Measurements from ENCODE around the gene LY6G5C. TPM values are rescaled to one million over a fixed set of nuclear protein-coding genes. Genes with fewer than 3 reads are reported as not detected.

LY6G5C gene
- total and polyA plus RNA-seq, 9 of the 15 experiments (the other 6 are each of a cell fraction or from before 2014, with no cell fraction given): 0.10 to 0.67 (median 0.46) TPM; not detected in 4

DNA sequence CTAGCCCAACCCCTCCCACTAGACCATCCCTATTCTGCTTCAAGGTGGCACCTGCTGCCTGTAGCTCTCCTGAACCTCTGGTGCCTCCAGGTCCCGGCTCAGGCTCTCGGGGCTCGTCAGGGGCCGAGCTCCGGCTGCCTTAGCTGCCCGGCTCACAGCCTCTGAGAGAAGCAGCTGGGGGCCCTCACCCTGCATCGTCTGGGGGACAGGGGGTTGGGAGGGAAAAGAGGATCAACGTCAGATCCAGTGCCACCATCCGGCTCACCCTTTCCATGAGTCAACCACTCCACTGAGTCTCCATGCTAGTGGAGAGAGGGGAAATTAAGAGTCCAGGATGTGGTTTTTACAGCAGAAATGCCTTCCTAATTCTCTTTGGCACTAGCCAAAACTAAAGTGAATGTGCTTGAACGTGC lies 41.4 kb downstream of the LY6G5C start:
- intact Hi-C loops (cut with micrococcal nuclease): no loop called here
- H3K27me3 ChIP-seq (ENCODE audit: control insufficient read depth in 2 of 2, insufficient read depth in 2 of 2, low read length in 2 of 2): no peaks in the 10 kb centered on the region
- WGBS (ENCODE audit: insufficient coverage, low coverage, missing lambda C conversion rate): 92% methylated on average over 10 of the region's 10 CpGs
- TF ChIP-seq POLR2G (IDR thresholded peaks at IDR 0.05; ENCODE audit: low read depth, low read length) (peak; percentile 81), ZNF584 (CRISPR knock-in tag; IDR thresholded peaks at IDR 0.05; ENCODE audit: low read depth) (no peak), KLF10 (CRISPR knock-in tag; IDR thresholded peaks at IDR 0.05) (no peak), RBM22 (IDR thresholded peaks at IDR 0.05; ENCODE audit: low read depth, low read length, poor library complexity, severe bottlenecking) (peak; percentile 87), RBFOX2 (IDR thresholded peaks at IDR 0.05; ENCODE audit: low read depth, low read length) (peak; percentile 59), ZNF695 (CRISPR knock-in tag; IDR thresholded peaks at IDR 0.05) (no peak)
- H3K9me3 ChIP-seq (replicated peaks; ENCODE audit: control insufficient read depth, insufficient read depth, low read depth, low read length): no peaks in the 10 kb centered on the region
- FAIRE-seq (no peak), ATAC-seq (no peak), DNase-seq (ENCODE audit: extremely low read depth in 1 of 4, low spot score in 3 of 4) (no peak)
- no TSS peak for BruUV-seq (replicated peaks)
- H3K27ac ChIP-seq (ENCODE audit: extremely low read depth, low read depth, low read length): no peak overlapping the region
- ChIA-PET CTCF (ENCODE audit: low intra/inter-chr PET ratio) (no interaction called here), POLR2A (interaction anchor here (0.6 to 14.8 kb wide), 9 partner anchors 5 to 191 kb away, joined by 3 to 274 read pairs (median 9); partner anchors contain the start of genes APOM, BAG6, C6orf47 and GPANK1)
- H3K36me3 ChIP-seq (ENCODE audit: control insufficient read depth, insufficient read depth, low read length): peaks cover 96% of the 10 kb centered on the region
- H3K4me2 ChIP-seq (ENCODE audit: insufficient read depth, low read length): no peak overlapping the region
- in situ Hi-C loops (cut with MboI): no loop called here
- H3K9ac ChIP-seq (ENCODE audit: insufficient read depth in 1 of 2, low read depth in 2 of 2, low read length in 2 of 2): no peak overlapping the region
- peaks cover 24% of the 10 kb centered on the region for H4K20me1 ChIP-seq (replicated peaks; ENCODE audit: control insufficient read depth, insufficient read depth, low read length)
- peaks cover 3 to 13% of the 10 kb centered on the region in 2 experiments; a peak in 4 of 5 replicates for H3K4me1 ChIP-seq (replicated peaks in 1 of 2; ENCODE audit: control insufficient read depth in 2 of 2, insufficient read depth in 2 of 2, low read length in 2 of 2)
- H3K4me3 ChIP-seq: no peak overlapping the region
- H2AFZ ChIP-seq (ENCODE audit: low read depth, low read length): no peak overlapping the region
- no peaks in the 10 kb centered on the region for H3K79me2 ChIP-seq (ENCODE audit: control insufficient read depth, insufficient read depth, low read length)
- H3K9me1 ChIP-seq (ENCODE audit: control insufficient read depth, insufficient read depth, low read length): no peaks in the 10 kb centered on the region

DNA sequence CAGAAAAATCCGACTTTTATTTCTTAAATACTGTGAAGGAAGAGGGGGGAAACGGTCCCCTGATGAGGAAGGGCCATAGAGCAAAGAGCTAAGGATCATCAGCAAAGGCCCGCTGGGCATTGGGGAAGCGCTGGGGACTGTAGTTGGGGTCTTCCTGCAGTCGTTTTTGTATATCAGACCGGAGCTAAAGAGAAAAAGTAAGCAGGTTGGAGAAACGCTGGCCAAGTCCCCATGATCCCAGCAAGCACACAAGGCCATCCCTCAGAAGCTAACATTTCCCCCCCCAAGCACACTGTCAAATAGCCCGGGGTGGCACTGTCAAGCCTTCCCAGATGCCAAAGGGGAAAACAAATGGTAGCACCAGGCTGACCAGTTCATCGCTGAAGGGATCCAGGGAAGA lies 41.8 kb downstream of the LY6G5C start:
- Histone ChIP-seq H3K9me1 (ENCODE audit: control insufficient read depth, insufficient read depth, low read length) (no peaks in the 10 kb centered on the region), H3K27ac (ENCODE audit: extremely low read depth, low read depth, low read length) (no peak overlapping the region), H3K4me2 (ENCODE audit: insufficient read depth, low read length) (no peak overlapping the region), H3K4me3 (no peak overlapping the region), H3K4me1 (replicated peaks in 1 of 2; ENCODE audit: control insufficient read depth in 2 of 2, insufficient read depth in 2 of 2, low read length in 2 of 2) (peaks cover 3 to 10% of the 10 kb centered on the region in 2 experiments; a peak in 4 of 5 replicates), H3K9ac (ENCODE audit: insufficient read depth in 1 of 2, low read depth in 2 of 2, low read length in 2 of 2) (no peak overlapping the region), H3K36me3 (ENCODE audit: control insufficient read depth, insufficient read depth, low read length) (peaks cover 96% of the 10 kb centered on the region), H3K27me3 (ENCODE audit: control insufficient read depth in 2 of 2, insufficient read depth in 2 of 2, low read length in 2 of 2) (no peaks in the 10 kb centered on the region), H3K9me3 (replicated peaks; ENCODE audit: control insufficient read depth, insufficient read depth, low read depth, low read length) (no peaks in the 10 kb centered on the region), H3K79me2 (ENCODE audit: control insufficient read depth, insufficient read depth, low read length) (no peaks in the 10 kb centered on the region), H2AFZ (ENCODE audit: low read depth, low read length) (no peak overlapping the region), H4K20me1 (replicated peaks; ENCODE audit: control insufficient read depth, insufficient read depth, low read length) (peaks cover 27% of the 10 kb centered on the region)
- ATAC-seq (no peak), FAIRE-seq (peak; percentile 37), DNase-seq (ENCODE audit: extremely low read depth in 1 of 4, low spot score in 3 of 4) (no peak)
- ChIA-PET POLR2A (interaction anchor here (0.6 to 14.8 kb wide), 11 partner anchors 5 to 197 kb away, joined by 3 to 274 read pairs (median 5); partner anchors contain the start of genes APOM, BAG6, C6orf47 and GPANK1), CTCF (ENCODE audit: low intra/inter-chr PET ratio) (no interaction called here)
- TF ChIP-seq, protein P1, sequence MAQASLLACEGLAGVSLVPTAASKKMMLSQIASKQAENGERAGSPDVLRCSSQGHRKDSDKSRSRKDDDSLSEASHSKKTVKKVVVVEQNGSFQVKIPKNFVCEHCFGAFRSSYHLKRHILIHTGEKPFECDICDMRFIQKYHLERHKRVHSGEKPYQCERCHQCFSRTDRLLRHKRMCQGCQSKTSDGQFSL (CRISPR knock-in tag; IDR thresholded peaks at IDR 0.05): peak; percentile 67
- TF ChIP-seq, protein P1 (tag; IDR thresholded peaks at IDR 0.05): no peak
- TF ChIP-seq ASH1L (IDR thresholded peaks at IDR 0.05; ENCODE audit: borderline replicate concordance, low read depth, partially characterized antibody) (no peak), RBFOX2 (IDR thresholded peaks at IDR 0.05; ENCODE audit: low read depth, low read length) (peak; percentile 38; the same call in 1 of the 2 replicates), MYNN (IDR thresholded peaks at IDR 0.05) (peak; percentile 36; the same call in 1 of the 2 replicates), MYNN (CRISPR knock-in tag; IDR thresholded peaks at IDR 0.05) (no peak), NR3C1 (CRISPR knock-in tag; IDR thresholded peaks at IDR 0.05) (no peak), ZBTB43 (CRISPR knock-in tag; IDR thresholded peaks at IDR 0.05) (no peak)
- WGBS (ENCODE audit: insufficient coverage, low coverage, missing lambda C conversion rate): 85% methylated on average over 9 of the region's 9 CpGs
- no TSS peak for BruUV-seq (replicated peaks)
- in situ Hi-C loops (cut with MboI): no loop called here
- intact Hi-C loops (cut with micrococcal nuclease): no loop called here
